IMR-90 (cell line): ENCODE results near the gene APOBEC3B. TPM values are rescaled to one million over a fixed set of nuclear protein-coding genes. Genes with fewer than 3 reads are reported as not detected.

Source experiments
- ATAC-seq: fragments of 200-7000 bp; cut with Tn5 transposase; 2 replicates; pipeline ENCODE4 v1.9.1; 2020; ENCODE audit warnings: low read depth, mild to moderate bottlenecking, moderate library complexity
- BruUV-seq: library from RNA; stranded (reverse); fragments of 400-500 nt; replicated peaks from 2 replicates; lab custom pipeline; 2021; lab: Mats Ljungman, UMichigan
- CTCF ChIA-PET: fragments of 300-600 bp; formaldehyde crosslinking; extraction: SDS; loops from one replicate; lab custom pipeline; 2021; ENCODE audit warnings: antibody characterized with exemption; lab: Yijun Ruan, JAX
- POLR2A ChIA-PET: fragments of 300-600 bp; sonication (Branson Sonifier 250); formaldehyde crosslinking; loops from one replicate; lab custom pipeline; 2022; ENCODE audit warnings: antibody characterized with exemption; ENCODE audit not compliant: unreplicated experiment; lab: Charles Lee
- DNase-seq: peaks from one replicate; pipeline ENCODE4 v3.0.0; 2013
- H2AFZ ChIP-seq: replicated peaks from 2 replicates; pipeline ENCODE3; 2013; ENCODE audit warnings: low read length, mild to moderate bottlenecking; ENCODE audit not compliant: poor library complexity
- H2AK5ac ChIP-seq: 2 replicates; pipeline ENCODE4 v1.6.1; 2013; ENCODE audit warnings: low read depth, low read length, inconsistent platforms
- H2AK9ac ChIP-seq: replicated peaks from 2 replicates; pipeline ENCODE3; 2013; ENCODE audit warnings: mild to moderate bottlenecking, low read depth, low read length, moderate library complexity; ENCODE audit not compliant: poor library complexity
- H2BK120ac ChIP-seq: 2 replicates; pipeline ENCODE4 v1.6.1; 2013; ENCODE audit warnings: low read depth, low read length, inconsistent platforms
- H2BK15ac ChIP-seq: 3 replicates; pipeline ENCODE4 v1.6.1; 2013; ENCODE audit warnings: low read depth, low read length, inconsistent platforms
- H2BK20ac ChIP-seq: 2 replicates; pipeline ENCODE4 v1.6.1; 2013; ENCODE audit warnings: low read depth, mild to moderate bottlenecking, inconsistent platforms, low read length, moderate library complexity
- H2BK5ac ChIP-seq: 2 replicates; pipeline ENCODE4 v1.6.1; 2013; ENCODE audit warnings: mild to moderate bottlenecking, low read depth, low read length, inconsistent platforms; ENCODE audit not compliant: poor library complexity, severe bottlenecking
- H3K14ac ChIP-seq: replicated peaks from 2 replicates; pipeline ENCODE4 v1.6.1; 2013; ENCODE audit warnings: low read depth, low read length, inconsistent platforms
- H3K18ac ChIP-seq: 2 replicates; pipeline ENCODE4 v1.6.1; 2013; ENCODE audit warnings: low read depth, low read length, control low read depth
- H3K23ac ChIP-seq: 2 replicates; pipeline ENCODE4 v1.6.1; 2013; ENCODE audit warnings: low read depth, low read length, inconsistent platforms
- H3K27ac ChIP-seq: 2 replicates; pipeline ENCODE4 v1.5.1; 2013; ENCODE audit warnings: mild to moderate bottlenecking, control low read depth, low read length; ENCODE audit not compliant: insufficient read depth
- H3K27me3 ChIP-seq: 2 replicates; pipeline ENCODE4 v1.6.1; 2013; ENCODE audit warnings: low read length; ENCODE audit not compliant: control insufficient read depth, insufficient read depth
- H3K36me3 ChIP-seq: 2 replicates; pipeline ENCODE4 v1.6.1; 2013; ENCODE audit warnings: low read length, mixed read lengths; ENCODE audit not compliant: control insufficient read depth, insufficient read depth
- H3K4ac ChIP-seq: 2 replicates; pipeline ENCODE4 v1.6.1; 2013; ENCODE audit warnings: low read depth, low read length, inconsistent platforms
- H3K4me1 ChIP-seq: 2 replicates; pipeline ENCODE4 v1.6.1; 2013; ENCODE audit warnings: low read length, mixed read lengths; ENCODE audit not compliant: control insufficient read depth, insufficient read depth
- H3K4me2 ChIP-seq: 2 replicates; pipeline ENCODE4 v1.6.1; 2013; ENCODE audit warnings: low read depth, mild to moderate bottlenecking, control low read depth, low read length, moderate library complexity
- H3K4me3 ChIP-seq: 2 replicates; pipeline ENCODE4 v1.5.1; 2013; ENCODE audit warnings: low read depth, mild to moderate bottlenecking, control low read depth, low read length, moderate library complexity; ENCODE audit not compliant: insufficient read depth
- H3K56ac ChIP-seq: 2 replicates; pipeline ENCODE4 v1.6.1; 2013; ENCODE audit warnings: low read length, inconsistent platforms; ENCODE audit not compliant: insufficient read depth; ENCODE audit errors: extremely low read depth
- H3K79me1 ChIP-seq, 2 experiments: 2 replicates each; pipeline ENCODE4 v1.6.1; 2013; ENCODE audit warnings: low read length in 2 of 2, inconsistent platforms in 1 of 2, low read depth in 1 of 2
- H3K9ac ChIP-seq: 2 replicates; pipeline ENCODE4 v1.6.1; 2013; ENCODE audit warnings: low read depth, low read length, control low read depth
- H3K9me1 ChIP-seq: 2 replicates; pipeline ENCODE4 v1.6.1; 2013; ENCODE audit warnings: low read length, inconsistent platforms; ENCODE audit not compliant: insufficient read depth
- H3K9me3 ChIP-seq: 2 replicates; pipeline ENCODE4 v1.6.1; 2013; ENCODE audit warnings: low read length; ENCODE audit not compliant: control insufficient read depth, insufficient read depth
- H4K20me1 ChIP-seq: 2 replicates; pipeline ENCODE4 v1.6.1; 2013; ENCODE audit warnings: low read length, inconsistent platforms; ENCODE audit not compliant: insufficient read depth
- H4K5ac ChIP-seq: 2 replicates; pipeline ENCODE4 v1.6.1; 2013; ENCODE audit warnings: mild to moderate bottlenecking, low read depth, low read length, control low read depth
- H4K8ac ChIP-seq, 2 experiments: 2 replicates each; pipeline ENCODE4 v1.6.1; 2013; ENCODE audit warnings: low read depth in 2 of 2, low read length in 2 of 2, control low read depth in 1 of 2, inconsistent platforms in 1 of 2
- H4K91ac ChIP-seq: 2 replicates; pipeline ENCODE4 v1.6.1; 2013; ENCODE audit warnings: low read depth, low read length, inconsistent platforms; ENCODE audit not compliant: insufficient read depth
- MAFK ChIP-seq: IDR thresholded peaks from 2 replicates; pipeline ENCODE4 v1.6.1; 2012; ENCODE audit warnings: low read depth, low read length, improper control_type of control experiment
- WGBS, 2 experiments: methylation state at CpG; one replicate each; pipeline versions ENCODE4 v1.1.5 to v1.1.7; 2013; ENCODE audit warnings: missing lambda C conversion rate in 2 of 2; ENCODE audit not compliant: insufficient read length in 1 of 2; ENCODE audit errors: extremely low coverage in 2 of 2; 5-methylcytosine and 5-hydroxymethylcytosine counted together
- dilution Hi-C: fragments of 300-500 bp; cut with HindIII; formaldehyde crosslinking; loops from one replicate; pipeline ENCODE4 v1.14.3; 2018; ENCODE audit warnings: low sequenced_read_pairs; ENCODE audit not compliant: unreplicated experiment
- in situ Hi-C: fragments of 300-500 bp; cut with MboI; formaldehyde crosslinking; loops from 3 replicates; pipeline ENCODE4 v1.14.3; 2019; ENCODE audit warnings: low sequenced_read_pairs, inconsistent platforms, mixed read lengths
- intact Hi-C: fragments of 100-400 bp; cut with micrococcal nuclease; formaldehyde crosslinking; loops from 2 replicates; pipeline ENCODE4 v1.10.0; 2022
- polyA plus RNA-seq, 3 experiments: library from polyadenylated mRNA; depleted of rRNA; stranded (reverse); fragments of >200 nt; gene quantifications; 2 replicates each; pipeline ENCODE4 v1.2.3, GENCODE V29; 2012; ENCODE audit warnings: low replicate concordance in 1 of 3
- total RNA-seq: library from RNA; depleted of rRNA; stranded (reverse); fragments of >200 nt; gene quantifications from 2 replicates; pipeline ENCODE4 v1.2.3, GENCODE V29; 2012

APOBEC3B gene
- total and polyA plus RNA-seq, 2 of the 4 experiments (the other 2 are of a cell fraction), result 17.6 to 34.2 TPM

DNA sequence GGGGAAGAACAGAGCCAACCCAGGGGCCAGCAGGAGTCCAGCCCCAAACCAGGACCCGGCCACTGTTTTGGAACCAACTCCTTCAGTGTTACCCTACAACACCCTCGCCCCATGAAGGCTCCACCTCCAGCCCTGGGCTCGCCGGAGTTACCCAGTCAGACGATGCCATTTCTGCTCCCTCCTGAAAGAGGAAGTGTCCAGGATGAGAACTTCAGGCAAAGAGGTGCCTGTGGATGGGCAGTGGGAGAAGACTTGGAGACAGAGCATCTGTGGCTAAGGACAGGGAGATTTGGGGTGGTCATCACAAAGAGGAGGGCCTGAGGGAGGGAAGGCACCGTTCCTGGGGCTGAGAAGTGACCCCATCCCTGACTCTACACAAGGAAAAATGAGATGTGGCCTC is 14.0 kb downstream of the APOBEC3B start:
- Histone ChIP-seq H2BK20ac (no peak overlapping the region), H3K27me3 (peaks cover 10% of the 10 kb centered on the region), H3K9me1 (no peaks in the 10 kb centered on the region), H3K4me2 (no peak overlapping the region), H2AK5ac (no peak overlapping the region), H4K8ac (no peak overlapping the region), H3K27ac (no peak overlapping the region), H4K5ac (no peak overlapping the region), H3K4me3 (no peak overlapping the region), H3K56ac (no peak overlapping the region), H2BK15ac (no peak overlapping the region), H3K14ac (no peak overlapping the region), H4K91ac (no peak overlapping the region), H2AFZ (no peak overlapping the region), H2BK120ac (no peak overlapping the region), H4K20me1 (no peaks in the 10 kb centered on the region), H2BK5ac (no peak overlapping the region), H3K9me3 (peaks cover 2% of the 10 kb centered on the region; the same call in 1 of the 2 replicates), H3K23ac (no peak overlapping the region), H2AK9ac (no peak overlapping the region), H3K36me3 (no peaks in the 10 kb centered on the region), H3K9ac (no peak overlapping the region), H3K18ac (no peak overlapping the region), H3K4ac (no peak overlapping the region), H3K79me1 (no peaks in the 10 kb centered on the region), H3K4me1 (no peaks in the 10 kb centered on the region)
- POLR2A ChIA-PET, result no interaction called here
- intact Hi-C loops (no loop called here), dilution Hi-C loops (no loop called here), in situ Hi-C loops (no loop called here)
- BruUV-seq, result no TSS peak
- no CpG with 5 or more reads among the region's 6 CpGs for WGBS, 2 experiments
- DNase-seq (no peak), ATAC-seq (no peak)
- CTCF ChIA-PET, result interaction anchor here (0.6 kb wide), 1 partner anchor 753 kb away, joined by 5 read pairs; no protein-coding TSS in a partner anchor
- TF ChIP-seq MAFK, result no peak
